Measurements from ENCODE around the gene GALNT2.

The GALNT2 gene

GRCh38 chr1:230207598-230207997 is 140.6 kb downstream of the GALNT2 start:
- DNase-seq: no peak
- no peak overlapping the region for H3K4me2 ChIP-seq (ENCODE audit: low read length)
- no CpG with 5 or more reads among the region's 6 CpGs for WGBS (ENCODE audit: extremely low coverage, insufficient coverage, low lambda C conversion rate)
- no peaks in the 10 kb centered on the region for H3K27me3 ChIP-seq (ENCODE audit: insufficient read depth, low read length, poor library complexity)
- no peak overlapping the region for H2BK15ac ChIP-seq (replicated peaks; ENCODE audit: low read depth)
- no peak overlapping the region for H3K4me3 ChIP-seq (ENCODE audit: low read length)
- no peak overlapping the region for H4K8ac ChIP-seq (ENCODE audit: low read depth, low read length)
- H3K9ac ChIP-seq (ENCODE audit: low read length): no peak overlapping the region
- H3K4me1 ChIP-seq (ENCODE audit: control insufficient read depth, low read depth, low read length): peaks cover 5% of the 10 kb centered on the region
- H4K5ac ChIP-seq (ENCODE audit: low read length): no peak overlapping the region
- no peak overlapping the region for H3K56ac ChIP-seq (ENCODE audit: low read length)
- H3K23ac ChIP-seq (ENCODE audit: low read length): no peak overlapping the region
- H3K79me1 ChIP-seq (ENCODE audit: low read length): peaks cover 4% of the 10 kb centered on the region
- H2AK5ac ChIP-seq (ENCODE audit: low read length): no peak overlapping the region
- no peak overlapping the region for H3K27ac ChIP-seq (ENCODE audit: low read depth, low read length)
- no peak overlapping the region for H3K4ac ChIP-seq (ENCODE audit: low read depth, low read length)
- no peak overlapping the region for H2BK120ac ChIP-seq (ENCODE audit: low read depth, low read length)
- no peaks in the 10 kb centered on the region for H3K79me2 ChIP-seq (ENCODE audit: control insufficient read depth, insufficient read depth, low read length)
- no peaks in the 10 kb centered on the region for H3K36me3 ChIP-seq (ENCODE audit: control insufficient read depth, insufficient read depth, low read length)
- no peak overlapping the region for H3K18ac ChIP-seq (ENCODE audit: low read length)
- H2BK5ac ChIP-seq (ENCODE audit: low read length): no peak overlapping the region

- Histone ChIP-seq H2BK15ac (replicated peaks; ENCODE audit: low read depth) (no peak overlapping the region), H3K4me1 (ENCODE audit: control insufficient read depth, low read depth, low read length) (peaks cover 5% of the 10 kb centered on the region), H3K23ac (ENCODE audit: low read length) (no peak overlapping the region), H3K9ac (ENCODE audit: low read length) (no peak overlapping the region), H3K27ac (ENCODE audit: low read depth, low read length) (no peak overlapping the region), H3K56ac (ENCODE audit: low read length) (no peak overlapping the region), H3K4me3 (ENCODE audit: low read length) (no peak overlapping the region), H2BK120ac (ENCODE audit: low read depth, low read length) (no peak overlapping the region), H3K4me2 (ENCODE audit: low read length) (no peak overlapping the region), H3K79me2 (ENCODE audit: control insufficient read depth, insufficient read depth, low read length) (no peaks in the 10 kb centered on the region), H2BK5ac (ENCODE audit: low read length) (no peak overlapping the region), H4K5ac (ENCODE audit: low read length) (no peak overlapping the region), H3K27me3 (ENCODE audit: insufficient read depth, low read length, poor library complexity) (no peaks in the 10 kb centered on the region), H3K18ac (ENCODE audit: low read length) (no peak overlapping the region), H3K79me1 (ENCODE audit: low read length) (peaks cover 4% of the 10 kb centered on the region), H3K4ac (ENCODE audit: low read depth, low read length) (no peak overlapping the region), H4K8ac (ENCODE audit: low read depth, low read length) (no peak overlapping the region), H3K36me3 (ENCODE audit: control insufficient read depth, insufficient read depth, low read length) (no peaks in the 10 kb centered on the region), H2AK5ac (ENCODE audit: low read length) (no peak overlapping the region)
- DNase-seq: no peak
- WGBS (ENCODE audit: extremely low coverage, insufficient coverage, low lambda C conversion rate): no CpG with 5 or more reads among the region's 10 CpGs
Observed at GRCh38 chr1:230208619-230209261, 141.7 kb downstream of the GALNT2 start.

GRCh38 chr1:230210326-230210980 is 143.4 kb downstream of the GALNT2 start:
- Histone ChIP-seq H2AK5ac (ENCODE audit: low read length) (no peak overlapping the region), H3K79me1 (ENCODE audit: low read length) (peaks cover 4% of the 10 kb centered on the region), H3K4me3 (ENCODE audit: low read length) (no peak overlapping the region), H3K4me2 (ENCODE audit: low read length) (no peak overlapping the region), H3K4ac (ENCODE audit: low read depth, low read length) (no peak overlapping the region), H3K27me3 (ENCODE audit: insufficient read depth, low read length, poor library complexity) (no peaks in the 10 kb centered on the region), H4K8ac (ENCODE audit: low read depth, low read length) (no peak overlapping the region), H3K56ac (ENCODE audit: low read length) (no peak overlapping the region), H3K36me3 (ENCODE audit: control insufficient read depth, insufficient read depth, low read length) (no peaks in the 10 kb centered on the region), H2BK5ac (ENCODE audit: low read length) (no peak overlapping the region), H2BK120ac (ENCODE audit: low read depth, low read length) (no peak overlapping the region), H3K4me1 (ENCODE audit: control insufficient read depth, low read depth, low read length) (peaks cover 2% of the 10 kb centered on the region), H4K5ac (ENCODE audit: low read length) (no peak overlapping the region), H3K18ac (ENCODE audit: low read length) (no peak overlapping the region), H3K79me2 (ENCODE audit: control insufficient read depth, insufficient read depth, low read length) (no peaks in the 10 kb centered on the region), H3K9ac (ENCODE audit: low read length) (no peak overlapping the region), H2BK15ac (replicated peaks; ENCODE audit: low read depth) (no peak overlapping the region), H3K23ac (ENCODE audit: low read length) (no peak overlapping the region), H3K27ac (ENCODE audit: low read depth, low read length) (no peak overlapping the region)
- no CpG with 5 or more reads among the region's 4 CpGs for WGBS (ENCODE audit: extremely low coverage, insufficient coverage, low lambda C conversion rate)
- peak; percentile 70 for DNase-seq

- H3K4me2 ChIP-seq (ENCODE audit: low read length): no peak overlapping the region
- H2AK5ac ChIP-seq (ENCODE audit: low read length): no peak overlapping the region
- H3K4me3 ChIP-seq (ENCODE audit: low read length): no peak overlapping the region
- H2BK15ac ChIP-seq (replicated peaks; ENCODE audit: low read depth): no peak overlapping the region
- no peak overlapping the region for H2BK120ac ChIP-seq (ENCODE audit: low read depth, low read length)
- no peaks in the 10 kb centered on the region for H3K27me3 ChIP-seq (ENCODE audit: insufficient read depth, low read length, poor library complexity)
- no peak overlapping the region for H3K23ac ChIP-seq (ENCODE audit: low read length)
- H3K36me3 ChIP-seq (ENCODE audit: control insufficient read depth, insufficient read depth, low read length): no peaks in the 10 kb centered on the region
- H2BK5ac ChIP-seq (ENCODE audit: low read length): no peak overlapping the region
- no peak overlapping the region for H4K5ac ChIP-seq (ENCODE audit: low read length)
- H3K56ac ChIP-seq (ENCODE audit: low read length): no peak overlapping the region
- WGBS (ENCODE audit: extremely low coverage, insufficient coverage, low lambda C conversion rate): no CpG with 5 or more reads among the region's 13 CpGs
- no peak overlapping the region for H4K8ac ChIP-seq (ENCODE audit: low read depth, low read length)
- H3K79me2 ChIP-seq (ENCODE audit: control insufficient read depth, insufficient read depth, low read length): no peaks in the 10 kb centered on the region
- H3K79me1 ChIP-seq (ENCODE audit: low read length): peaks cover 4% of the 10 kb centered on the region
- H3K4me1 ChIP-seq (ENCODE audit: control insufficient read depth, low read depth, low read length): peaks cover 2% of the 10 kb centered on the region
- no peak overlapping the region for H3K9ac ChIP-seq (ENCODE audit: low read length)
- no peak for DNase-seq
- H3K18ac ChIP-seq (ENCODE audit: low read length): no peak overlapping the region
- H3K27ac ChIP-seq (ENCODE audit: low read depth, low read length): no peak overlapping the region
- H3K4ac ChIP-seq (ENCODE audit: low read depth, low read length): no peak overlapping the region
Observed at GRCh38 chr1:230210981-230211336, 143.9 kb downstream of the GALNT2 start.

GRCh38 chr1:230211436-230212145 is 144.6 kb downstream of the GALNT2 start:
- no peak for DNase-seq
- Histone ChIP-seq H3K4me3 (ENCODE audit: low read length) (no peak overlapping the region), H3K18ac (ENCODE audit: low read length) (no peak overlapping the region), H3K79me1 (ENCODE audit: low read length) (peaks cover 4% of the 10 kb centered on the region), H3K27me3 (ENCODE audit: insufficient read depth, low read length, poor library complexity) (no peaks in the 10 kb centered on the region), H2BK5ac (ENCODE audit: low read length) (no peak overlapping the region), H3K27ac (ENCODE audit: low read depth, low read length) (no peak overlapping the region), H3K4me1 (ENCODE audit: control insufficient read depth, low read depth, low read length) (peaks cover 2% of the 10 kb centered on the region), H3K56ac (ENCODE audit: low read length) (no peak overlapping the region), H3K4me2 (ENCODE audit: low read length) (no peak overlapping the region), H3K23ac (ENCODE audit: low read length) (no peak overlapping the region), H2AK5ac (ENCODE audit: low read length) (no peak overlapping the region), H3K9ac (ENCODE audit: low read length) (no peak overlapping the region), H3K79me2 (ENCODE audit: control insufficient read depth, insufficient read depth, low read length) (no peaks in the 10 kb centered on the region), H2BK15ac (replicated peaks; ENCODE audit: low read depth) (no peak overlapping the region), H4K8ac (ENCODE audit: low read depth, low read length) (no peak overlapping the region), H2BK120ac (ENCODE audit: low read depth, low read length) (no peak overlapping the region), H3K36me3 (ENCODE audit: control insufficient read depth, insufficient read depth, low read length) (no peaks in the 10 kb centered on the region), H4K5ac (ENCODE audit: low read length) (no peak overlapping the region), H3K4ac (ENCODE audit: low read depth, low read length) (no peak overlapping the region)
- no CpG with 5 or more reads among the region's 8 CpGs for WGBS (ENCODE audit: extremely low coverage, insufficient coverage, low lambda C conversion rate)

Data from mesendoderm (in vitro differentiated cells).